GM23338 (cell line): ENCODE data around the gene IRS1. TPM values are rescaled to one million over a fixed set of nuclear protein-coding genes. Genes with fewer than 3 reads are reported as not detected.

Experiments
- ATAC-seq: fragments of 200-7000 bp; cut with Tn5 transposase; 3 replicates; pipeline ENCODE4 v1.9.1; 2020
- DNase-seq: peaks from one replicate; pipeline ENCODE4 v3.0.0-alpha.2; 2015; ENCODE audit warnings: low spot score
- H2AFZ ChIP-seq: fragments of 200-600 bp; sonication (generic); 2 replicates; pipeline ENCODE4 v1.8.0; 2016; ENCODE audit warnings: antibody characterized with exemption, mild to moderate bottlenecking, moderate library complexity
- H3F3A ChIP-seq: fragments of 200-600 bp; sonication (generic); replicated peaks from 2 replicates; pipeline ENCODE4 v1.8.0; 2017; ENCODE audit warnings: antibody characterized with exemption, mixed run types, low read depth
- H3K27ac ChIP-seq: fragments of 200-600 bp; sonication (generic); 2 replicates; pipeline ENCODE4 v1.6.1; 2016; ENCODE audit warnings: low read depth
- H3K27me3 ChIP-seq: fragments of 200-600 bp; sonication (generic); 2 replicates; pipeline ENCODE4 v1.8.0; 2016; ENCODE audit warnings: mild to moderate bottlenecking, mixed run types, moderate library complexity; ENCODE audit not compliant: insufficient read depth
- H3K36me3 ChIP-seq: fragments of 200-600 bp; sonication (generic); 2 replicates; pipeline ENCODE4 v1.8.0; 2016; ENCODE audit warnings: mild to moderate bottlenecking; ENCODE audit not compliant: insufficient read depth
- H3K4me1 ChIP-seq: fragments of 200-600 bp; sonication (generic); 2 replicates; pipeline ENCODE4 v1.8.0; 2016; ENCODE audit warnings: mild to moderate bottlenecking, moderate library complexity; ENCODE audit not compliant: insufficient read depth
- H3K4me2 ChIP-seq: fragments of 200-600 bp; sonication (generic); 2 replicates; pipeline ENCODE4 v1.7.1; 2017; ENCODE audit warnings: mixed run types
- H3K4me3 ChIP-seq: fragments of 200-600 bp; sonication (generic); 2 replicates; pipeline ENCODE4 v1.6.1; 2016; ENCODE audit warnings: mixed run types
- H3K79me2 ChIP-seq: fragments of 200-600 bp; sonication (generic); replicated peaks from 2 replicates; pipeline ENCODE4 v1.8.0; 2017; ENCODE audit warnings: mild to moderate bottlenecking; ENCODE audit not compliant: insufficient read depth
- H3K9me2 ChIP-seq: fragments of 200-600 bp; sonication (generic); 2 replicates; pipeline ENCODE4 v1.8.0; 2017; ENCODE audit not compliant: insufficient read depth
- H4K20me1 ChIP-seq: fragments of 200-600 bp; sonication (generic); replicated peaks from 2 replicates; pipeline ENCODE4 v1.8.0; 2017; ENCODE audit warnings: mild to moderate bottlenecking; ENCODE audit not compliant: insufficient read depth
- H3K27ac Mint-ChIP-seq: 2 replicates; pipeline ENCODE4 v1.8.0; 2020; ENCODE audit warnings: inconsistent platforms, mild to moderate bottlenecking, moderate library complexity, mixed read lengths
- H3K27me3 Mint-ChIP-seq: 3 replicates; pipeline ENCODE4 v1.8.0; 2022; ENCODE audit warnings: low read depth, mild to moderate bottlenecking, moderate library complexity, mixed read lengths, inconsistent platforms; ENCODE audit not compliant: insufficient read depth, poor library complexity
- H3K36me3 Mint-ChIP-seq: 3 replicates; pipeline ENCODE4 v1.8.0; 2021; ENCODE audit warnings: low read depth, mild to moderate bottlenecking, inconsistent platforms, moderate library complexity, mixed read lengths
- H3K4me1 Mint-ChIP-seq: 3 replicates; pipeline ENCODE4 v1.8.0; 2020; ENCODE audit warnings: mild to moderate bottlenecking, inconsistent platforms, mixed read lengths
- H3K4me3 Mint-ChIP-seq: 3 replicates; pipeline ENCODE4 v1.8.0; 2021; ENCODE audit warnings: moderate library complexity, mild to moderate bottlenecking, inconsistent platforms, mixed read lengths
- H3K9me3 Mint-ChIP-seq: 3 replicates; pipeline ENCODE4 v1.8.0; 2020; ENCODE audit warnings: moderate library complexity, mild to moderate bottlenecking, inconsistent platforms, mixed read lengths
- CREB1 ChIP-seq: fragments of 250-450 bp; sonication (Bioruptor Pico); IDR thresholded peaks from 2 replicates; pipeline ENCODE4 v1.5.0; 2020; ENCODE audit warnings: low read depth, mild to moderate bottlenecking, moderate library complexity
- EZH2 ChIP-seq: fragments of 200-600 bp; sonication (generic); IDR thresholded peaks from one replicate; pipeline ENCODE4 v1.8.0; 2017; ENCODE audit warnings: antibody characterized with exemption, mild to moderate bottlenecking, low read depth; ENCODE audit not compliant: unreplicated experiment
- EZH2phosphoT487 ChIP-seq: fragments of 200-600 bp; sonication (generic); IDR thresholded peaks from one replicate; pipeline ENCODE4 v1.8.1; 2018; ENCODE audit warnings: antibody characterized with exemption; ENCODE audit not compliant: unreplicated experiment
- JUNB ChIP-seq: IDR thresholded peaks from one replicate; pipeline ENCODE4 v1.6.1; 2016; ENCODE audit warnings: antibody characterized with exemption; ENCODE audit not compliant: unreplicated experiment
- NANOG ChIP-seq: IDR thresholded peaks from 2 replicates; pipeline ENCODE4 v1.6.1; 2016; ENCODE audit warnings: antibody characterized with exemption, borderline replicate concordance
- STAT1 ChIP-seq: IDR thresholded peaks from one replicate; pipeline ENCODE4 v1.6.1; 2016; ENCODE audit warnings: antibody characterized with exemption; ENCODE audit not compliant: unreplicated experiment
- ZNF114 ChIP-seq: fragments of 250-450 bp; sonication (Bioruptor Pico); IDR thresholded peaks from 2 replicates; pipeline ENCODE4 v1.5.0; 2020; ENCODE audit warnings: mild to moderate bottlenecking, moderate library complexity
- ZNF331 ChIP-seq: fragments of 250-450 bp; sonication (Bioruptor Pico); IDR thresholded peaks from 2 replicates; pipeline ENCODE4 v1.5.0; 2020; ENCODE audit warnings: low read depth, mild to moderate bottlenecking, moderate library complexity
- polyA plus RNA-seq: library from polyadenylated mRNA; unstranded; fragments of >200 nt; fragmentation: Nextera tagmentation; extraction: Ambion mirVana; gene quantifications from 2 replicates; pipeline ENCODE4 v1.2.1, GENCODE V29; 2016
- total RNA-seq: library from RNA; depleted of rRNA; stranded (reverse); fragments of >200 nt; shearing (Covaris generic); gene quantifications from 2 replicates; pipeline ENCODE4 v1.2.3, GENCODE V29; 2014
- TF ChIP-seq, protein P1 (sequence below): IDR thresholded peaks from 2 replicates; pipeline ENCODE4 v1.6.1; 2016; ENCODE audit warnings: antibody characterized with exemption
- TF ChIP-seq, protein P2 (sequence below), 2 experiments: fragments of 200-600 bp in 1 of 2; sonication (generic) in 1 of 2; conservative IDR thresholded peaks; 2 replicates each; pipeline versions ENCODE4 v1.5.1 to v1.6.1; 2016 to 2017; ENCODE audit warnings: antibody characterized with exemption in 2 of 2, low read depth in 2 of 2, mild to moderate bottlenecking in 2 of 2, moderate library complexity in 1 of 2
- TF ChIP-seq, protein P3 (sequence below): IDR thresholded peaks from one replicate; pipeline ENCODE4 v1.6.1; 2018; ENCODE audit warnings: antibody characterized with exemption; ENCODE audit not compliant: unreplicated experiment

IRS1 gene
- total and polyA plus RNA-seq, 2 experiments from 2014 or later = 6.9 to 26.2 TPM

DNA sequence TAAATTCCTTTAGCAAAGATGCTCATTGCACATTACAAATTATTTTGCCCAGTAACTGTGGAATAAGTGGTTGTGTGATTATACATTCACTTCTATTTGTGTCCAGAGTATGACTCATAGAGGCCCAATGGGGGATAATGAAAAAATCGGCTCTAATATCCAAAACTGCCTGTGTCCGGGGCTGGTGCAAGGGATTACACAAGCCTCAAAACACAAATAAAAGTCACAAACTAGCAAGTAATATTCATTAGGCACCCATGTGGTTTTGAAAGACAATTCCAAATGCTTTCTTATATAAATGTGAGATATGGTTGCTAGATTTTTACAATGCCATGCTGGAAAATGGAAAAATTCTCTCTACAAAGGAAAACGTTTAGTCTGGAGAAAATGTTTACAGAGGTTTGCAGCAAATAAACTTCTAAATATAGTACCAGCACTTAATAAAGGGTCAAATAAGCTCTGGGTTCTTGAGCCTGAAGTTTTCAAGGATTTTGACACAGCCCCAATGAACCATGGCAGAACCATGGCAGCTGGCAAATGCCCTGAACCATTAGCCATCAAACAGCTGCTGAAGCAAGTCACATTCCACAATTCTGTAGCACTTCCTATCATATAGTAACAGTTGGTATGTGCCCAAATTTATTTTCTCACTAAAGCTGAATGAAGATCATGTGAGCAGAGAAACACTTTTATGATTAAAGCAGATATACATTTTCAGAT lies 40.5 kb downstream of the IRS1 start:
- Mint-ChIP-seq H3K4me1 (peaks cover 22% of the 10 kb centered on the region), H3K9me3 (no peaks in the 10 kb centered on the region), H3K36me3 (peaks cover 2% of the 10 kb centered on the region), H3K27me3 (no peaks in the 10 kb centered on the region), H3K27ac (no peak overlapping the region), H3K4me3 (no peak overlapping the region)
- no peaks in the 10 kb centered on the region for H3F3A ChIP-seq
- peaks cover 38% of the 10 kb centered on the region for H3K79me2 ChIP-seq
- H3K27ac ChIP-seq = no peak overlapping the region
- TF ChIP-seq ZNF114 (no peak), STAT1 (no peak)
- TF ChIP-seq, protein P1, sequence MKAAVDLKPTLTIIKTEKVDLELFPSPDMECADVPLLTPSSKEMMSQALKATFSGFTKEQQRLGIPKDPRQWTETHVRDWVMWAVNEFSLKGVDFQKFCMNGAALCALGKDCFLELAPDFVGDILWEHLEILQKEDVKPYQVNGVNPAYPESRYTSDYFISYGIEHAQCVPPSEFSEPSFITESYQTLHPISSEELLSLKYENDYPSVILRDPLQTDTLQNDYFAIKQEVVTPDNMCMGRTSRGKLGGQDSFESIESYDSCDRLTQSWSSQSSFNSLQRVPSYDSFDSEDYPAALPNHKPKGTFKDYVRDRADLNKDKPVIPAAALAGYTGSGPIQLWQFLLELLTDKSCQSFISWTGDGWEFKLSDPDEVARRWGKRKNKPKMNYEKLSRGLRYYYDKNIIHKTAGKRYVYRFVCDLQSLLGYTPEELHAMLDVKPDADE = no peak
- H3K27me3 ChIP-seq = no peaks in the 10 kb centered on the region
- no peak overlapping the region for H2AFZ ChIP-seq
- H3K4me3 ChIP-seq = no peak overlapping the region
- H3K4me2 ChIP-seq = no peak overlapping the region
- ATAC-seq = no peak
- peaks cover 25% of the 10 kb centered on the region for H3K4me1 ChIP-seq
- H4K20me1 ChIP-seq = no peaks in the 10 kb centered on the region
- H3K9me2 ChIP-seq = no peaks in the 10 kb centered on the region
- no peak for DNase-seq
- H3K36me3 ChIP-seq = no peaks in the 10 kb centered on the region

DNA sequence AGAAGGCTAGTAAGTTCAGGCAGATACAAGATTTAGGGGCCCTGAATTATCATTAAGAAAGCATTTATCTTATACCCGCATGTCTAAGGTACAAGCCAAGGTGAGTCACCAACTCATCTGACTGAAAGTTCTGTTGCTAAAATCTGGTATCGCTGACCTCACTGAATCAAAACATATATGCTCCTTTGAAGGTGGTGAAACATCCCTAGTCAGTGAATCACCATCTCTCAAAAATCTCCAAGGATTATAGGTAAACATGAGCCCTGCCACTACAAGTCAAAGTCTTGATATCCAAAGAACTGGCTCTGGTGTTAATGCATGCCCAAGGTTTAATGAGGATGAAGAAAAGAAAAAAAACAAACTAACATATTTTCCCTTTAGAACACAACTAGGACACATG lies 43.5 kb downstream of the IRS1 start:
- no peak for ATAC-seq
- no peak overlapping the region for H3K27ac ChIP-seq
- peaks cover 22% of the 10 kb centered on the region for H3K4me1 Mint-ChIP-seq
- no peaks in the 10 kb centered on the region for H3K27me3 ChIP-seq
- no peak overlapping the region for H2AFZ ChIP-seq
- H3K36me3 ChIP-seq = no peaks in the 10 kb centered on the region
- peaks cover 55% of the 10 kb centered on the region for H3K79me2 ChIP-seq
- H3K27ac Mint-ChIP-seq = no peak overlapping the region
- no peaks in the 10 kb centered on the region for H3F3A ChIP-seq
- no peaks in the 10 kb centered on the region for H3K36me3 Mint-ChIP-seq
- no peaks in the 10 kb centered on the region for H4K20me1 ChIP-seq
- H3K27me3 Mint-ChIP-seq = no peaks in the 10 kb centered on the region
- no peak for DNase-seq
- H3K4me1 ChIP-seq = peaks cover 25% of the 10 kb centered on the region
- no peak overlapping the region for H3K4me3 ChIP-seq
- H3K4me2 ChIP-seq = no peak overlapping the region; the same call in 1 of the 2 replicates
- no peak overlapping the region for H3K4me3 Mint-ChIP-seq
- H3K9me2 ChIP-seq = no peaks in the 10 kb centered on the region
- no peaks in the 10 kb centered on the region for H3K9me3 Mint-ChIP-seq
- TF ChIP-seq CREB1 (no peak), NANOG (no peak), ZNF331 (no peak), STAT1 (no peak), EZH2phosphoT487 (no peak), JUNB (no peak), EZH2 (no peak), ZNF114 (no peak)
- TF ChIP-seq, protein P2, sequence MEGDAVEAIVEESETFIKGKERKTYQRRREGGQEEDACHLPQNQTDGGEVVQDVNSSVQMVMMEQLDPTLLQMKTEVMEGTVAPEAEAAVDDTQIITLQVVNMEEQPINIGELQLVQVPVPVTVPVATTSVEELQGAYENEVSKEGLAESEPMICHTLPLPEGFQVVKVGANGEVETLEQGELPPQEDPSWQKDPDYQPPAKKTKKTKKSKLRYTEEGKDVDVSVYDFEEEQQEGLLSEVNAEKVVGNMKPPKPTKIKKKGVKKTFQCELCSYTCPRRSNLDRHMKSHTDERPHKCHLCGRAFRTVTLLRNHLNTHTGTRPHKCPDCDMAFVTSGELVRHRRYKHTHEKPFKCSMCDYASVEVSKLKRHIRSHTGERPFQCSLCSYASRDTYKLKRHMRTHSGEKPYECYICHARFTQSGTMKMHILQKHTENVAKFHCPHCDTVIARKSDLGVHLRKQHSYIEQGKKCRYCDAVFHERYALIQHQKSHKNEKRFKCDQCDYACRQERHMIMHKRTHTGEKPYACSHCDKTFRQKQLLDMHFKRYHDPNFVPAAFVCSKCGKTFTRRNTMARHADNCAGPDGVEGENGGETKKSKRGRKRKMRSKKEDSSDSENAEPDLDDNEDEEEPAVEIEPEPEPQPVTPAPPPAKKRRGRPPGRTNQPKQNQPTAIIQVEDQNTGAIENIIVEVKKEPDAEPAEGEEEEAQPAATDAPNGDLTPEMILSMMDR (conservative IDR thresholded peaks at IDR 0.05; ENCODE audit: low read depth in 2 of 2) = no peak
- TF ChIP-seq, protein P3, sequence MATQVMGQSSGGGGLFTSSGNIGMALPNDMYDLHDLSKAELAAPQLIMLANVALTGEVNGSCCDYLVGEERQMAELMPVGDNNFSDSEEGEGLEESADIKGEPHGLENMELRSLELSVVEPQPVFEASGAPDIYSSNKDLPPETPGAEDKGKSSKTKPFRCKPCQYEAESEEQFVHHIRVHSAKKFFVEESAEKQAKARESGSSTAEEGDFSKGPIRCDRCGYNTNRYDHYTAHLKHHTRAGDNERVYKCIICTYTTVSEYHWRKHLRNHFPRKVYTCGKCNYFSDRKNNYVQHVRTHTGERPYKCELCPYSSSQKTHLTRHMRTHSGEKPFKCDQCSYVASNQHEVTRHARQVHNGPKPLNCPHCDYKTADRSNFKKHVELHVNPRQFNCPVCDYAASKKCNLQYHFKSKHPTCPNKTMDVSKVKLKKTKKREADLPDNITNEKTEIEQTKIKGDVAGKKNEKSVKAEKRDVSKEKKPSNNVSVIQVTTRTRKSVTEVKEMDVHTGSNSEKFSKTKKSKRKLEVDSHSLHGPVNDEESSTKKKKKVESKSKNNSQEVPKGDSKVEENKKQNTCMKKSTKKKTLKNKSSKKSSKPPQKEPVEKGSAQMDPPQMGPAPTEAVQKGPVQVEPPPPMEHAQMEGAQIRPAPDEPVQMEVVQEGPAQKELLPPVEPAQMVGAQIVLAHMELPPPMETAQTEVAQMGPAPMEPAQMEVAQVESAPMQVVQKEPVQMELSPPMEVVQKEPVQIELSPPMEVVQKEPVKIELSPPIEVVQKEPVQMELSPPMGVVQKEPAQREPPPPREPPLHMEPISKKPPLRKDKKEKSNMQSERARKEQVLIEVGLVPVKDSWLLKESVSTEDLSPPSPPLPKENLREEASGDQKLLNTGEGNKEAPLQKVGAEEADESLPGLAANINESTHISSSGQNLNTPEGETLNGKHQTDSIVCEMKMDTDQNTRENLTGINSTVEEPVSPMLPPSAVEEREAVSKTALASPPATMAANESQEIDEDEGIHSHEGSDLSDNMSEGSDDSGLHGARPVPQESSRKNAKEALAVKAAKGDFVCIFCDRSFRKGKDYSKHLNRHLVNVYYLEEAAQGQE = no peak
